Nephron progenitor cell (in vitro differentiated cells): ENCODE results near the gene KCNK18.
A peak's percentile ranks its signal among the peaks of the same experiment; 100 is the strongest.

ENCODE experiments used
- DNase-seq: peaks from one replicate; pipeline ENCODE4 v3.0.0; 2021
- H3K27ac Mint-ChIP-seq: 2 replicates; pipeline ENCODE4 v1.8.0; 2021; ENCODE audit warnings: mild to moderate bottlenecking, moderate library complexity, mixed read lengths
- H3K27me3 Mint-ChIP-seq: 2 replicates; pipeline ENCODE4 v1.8.0; 2021; ENCODE audit warnings: mild to moderate bottlenecking, low read depth, mixed read lengths; ENCODE audit not compliant: poor library complexity
- H3K36me3 Mint-ChIP-seq: 2 replicates; pipeline ENCODE4 v1.8.0; 2021; ENCODE audit warnings: low read depth, mixed read lengths
- H3K4me1 Mint-ChIP-seq: 2 replicates; pipeline ENCODE4 v1.8.0; 2021; ENCODE audit warnings: mixed read lengths
- H3K4me3 Mint-ChIP-seq: 2 replicates; pipeline ENCODE4 v1.8.0; 2021; ENCODE audit warnings: mild to moderate bottlenecking, moderate library complexity, mixed read lengths
- H3K9me3 Mint-ChIP-seq: 2 replicates; pipeline ENCODE4 v1.8.0; 2021; ENCODE audit warnings: mild to moderate bottlenecking, moderate library complexity, mixed read lengths
- TF ChIP-seq, protein P1 (sequence below): fragments of 200-600 bp; sonication (generic); IDR thresholded peaks from 2 replicates; pipeline ENCODE4 v1.5.0; 2021; ENCODE audit warnings: antibody characterized with exemption

KCNK18 gene

DNA sequence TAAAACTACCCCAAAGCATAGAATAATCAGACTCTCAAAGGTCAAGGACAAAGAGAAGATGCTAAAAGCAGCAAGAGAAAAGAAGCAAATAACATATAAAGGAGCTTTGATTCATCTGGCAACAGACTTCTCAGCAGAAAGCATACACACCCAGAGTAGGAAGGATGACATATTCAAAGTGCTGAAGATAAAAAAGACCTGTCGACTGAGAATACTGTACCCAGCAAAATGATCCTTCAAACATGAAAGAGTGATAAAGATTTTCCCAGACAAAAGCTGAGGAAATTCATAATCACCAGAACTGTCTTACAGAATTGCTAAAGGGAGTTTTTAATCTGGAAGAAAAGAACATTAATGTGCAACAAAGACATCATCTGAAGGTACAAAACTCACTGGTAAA lies 14.9 kb downstream of the KCNK18 start:
- TF ChIP-seq, protein P1, sequence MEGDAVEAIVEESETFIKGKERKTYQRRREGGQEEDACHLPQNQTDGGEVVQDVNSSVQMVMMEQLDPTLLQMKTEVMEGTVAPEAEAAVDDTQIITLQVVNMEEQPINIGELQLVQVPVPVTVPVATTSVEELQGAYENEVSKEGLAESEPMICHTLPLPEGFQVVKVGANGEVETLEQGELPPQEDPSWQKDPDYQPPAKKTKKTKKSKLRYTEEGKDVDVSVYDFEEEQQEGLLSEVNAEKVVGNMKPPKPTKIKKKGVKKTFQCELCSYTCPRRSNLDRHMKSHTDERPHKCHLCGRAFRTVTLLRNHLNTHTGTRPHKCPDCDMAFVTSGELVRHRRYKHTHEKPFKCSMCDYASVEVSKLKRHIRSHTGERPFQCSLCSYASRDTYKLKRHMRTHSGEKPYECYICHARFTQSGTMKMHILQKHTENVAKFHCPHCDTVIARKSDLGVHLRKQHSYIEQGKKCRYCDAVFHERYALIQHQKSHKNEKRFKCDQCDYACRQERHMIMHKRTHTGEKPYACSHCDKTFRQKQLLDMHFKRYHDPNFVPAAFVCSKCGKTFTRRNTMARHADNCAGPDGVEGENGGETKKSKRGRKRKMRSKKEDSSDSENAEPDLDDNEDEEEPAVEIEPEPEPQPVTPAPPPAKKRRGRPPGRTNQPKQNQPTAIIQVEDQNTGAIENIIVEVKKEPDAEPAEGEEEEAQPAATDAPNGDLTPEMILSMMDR, result no peak
- Mint-ChIP-seq H3K27ac (no peak overlapping the region), H3K9me3 (peaks cover 27% of the 10 kb centered on the region), H3K27me3 (peaks cover 81% of the 10 kb centered on the region), H3K4me3 (no peak overlapping the region), H3K4me1 (no peaks in the 10 kb centered on the region), H3K36me3 (no peaks in the 10 kb centered on the region)
- no peak for DNase-seq

DNA sequence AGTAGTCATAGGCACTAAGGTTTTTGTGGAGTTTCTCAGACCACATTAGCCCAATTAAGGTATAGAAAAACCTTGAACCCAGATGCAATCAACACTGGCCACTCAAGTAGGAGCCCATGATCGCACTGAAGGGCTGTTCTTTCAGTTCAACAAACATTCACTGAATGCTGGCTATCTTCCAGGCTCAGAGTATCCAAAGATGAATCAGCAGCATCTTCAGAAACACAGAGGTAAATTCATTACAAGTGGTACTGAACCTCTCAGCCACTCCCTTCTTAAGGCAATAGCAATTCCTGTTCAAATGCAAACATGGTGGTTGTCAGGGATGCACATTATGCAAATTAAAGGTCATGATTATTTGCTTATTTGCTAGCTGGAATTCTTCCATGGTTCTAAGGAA lies 17.1 kb downstream of the KCNK18 start:
- Mint-ChIP-seq H3K27me3 (peaks cover 78% of the 10 kb centered on the region), H3K4me3 (no peak overlapping the region), H3K9me3 (peaks cover 25% of the 10 kb centered on the region), H3K27ac (no peak overlapping the region), H3K4me1 (no peaks in the 10 kb centered on the region), H3K36me3 (no peaks in the 10 kb centered on the region)
- DNase-seq, result no peak
- TF ChIP-seq, protein P1, result no peak

DNA sequence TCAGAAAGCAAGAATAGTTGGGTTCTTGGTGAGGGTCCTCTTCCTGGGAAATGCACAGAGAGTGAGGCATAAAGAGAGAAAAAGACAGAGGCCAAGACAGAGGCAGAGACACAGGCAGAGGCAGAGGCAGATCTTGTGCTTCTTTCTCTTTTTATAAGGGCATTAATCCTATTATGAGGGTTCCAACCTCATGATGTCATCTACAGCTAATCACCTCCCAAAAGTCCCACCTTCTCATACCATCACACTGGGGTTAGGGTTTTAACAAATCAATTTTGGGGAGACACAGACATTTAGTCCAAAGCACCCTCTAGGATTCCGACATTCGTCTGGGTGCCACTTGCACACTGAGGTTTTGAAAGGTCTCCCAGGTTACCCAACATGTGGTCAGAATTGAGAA lies 17.8 kb downstream of the KCNK18 start:
- Mint-ChIP-seq H3K36me3 (no peaks in the 10 kb centered on the region), H3K4me3 (no peak overlapping the region), H3K27ac (no peak overlapping the region), H3K27me3 (peaks cover 77% of the 10 kb centered on the region), H3K9me3 (peaks cover 25% of the 10 kb centered on the region), H3K4me1 (no peaks in the 10 kb centered on the region)
- TF ChIP-seq, protein P1, result no peak
- no peak for DNase-seq

DNA sequence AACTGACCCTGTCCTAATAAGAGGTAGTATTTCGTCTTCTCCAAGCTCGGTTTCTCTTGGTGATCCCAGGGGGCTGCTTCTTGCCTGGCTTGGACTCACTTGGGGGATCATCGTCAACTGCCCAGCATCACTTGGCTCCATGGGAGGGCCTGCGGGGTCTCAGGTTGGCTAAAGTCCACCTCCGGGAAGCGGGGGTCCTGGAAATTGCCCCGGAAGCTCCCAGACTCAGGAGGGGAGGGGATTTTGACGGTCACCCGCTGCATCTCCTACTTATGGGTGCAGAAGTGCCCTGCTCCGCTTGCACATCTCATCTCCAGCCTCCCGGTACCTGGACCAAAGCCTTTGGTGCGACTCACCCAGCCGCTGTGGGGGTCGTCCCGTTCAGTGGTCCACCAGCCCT lies 18.7 kb downstream of the KCNK18 start:
- Mint-ChIP-seq H3K36me3 (no peaks in the 10 kb centered on the region), H3K9me3 (peaks cover 25% of the 10 kb centered on the region), H3K27me3 (peaks cover 74% of the 10 kb centered on the region), H3K27ac (no peak overlapping the region), H3K4me1 (no peaks in the 10 kb centered on the region), H3K4me3 (peak overlapping the region; percentile 68)
- TF ChIP-seq, protein P1, result no peak
- no peak for DNase-seq

DNA sequence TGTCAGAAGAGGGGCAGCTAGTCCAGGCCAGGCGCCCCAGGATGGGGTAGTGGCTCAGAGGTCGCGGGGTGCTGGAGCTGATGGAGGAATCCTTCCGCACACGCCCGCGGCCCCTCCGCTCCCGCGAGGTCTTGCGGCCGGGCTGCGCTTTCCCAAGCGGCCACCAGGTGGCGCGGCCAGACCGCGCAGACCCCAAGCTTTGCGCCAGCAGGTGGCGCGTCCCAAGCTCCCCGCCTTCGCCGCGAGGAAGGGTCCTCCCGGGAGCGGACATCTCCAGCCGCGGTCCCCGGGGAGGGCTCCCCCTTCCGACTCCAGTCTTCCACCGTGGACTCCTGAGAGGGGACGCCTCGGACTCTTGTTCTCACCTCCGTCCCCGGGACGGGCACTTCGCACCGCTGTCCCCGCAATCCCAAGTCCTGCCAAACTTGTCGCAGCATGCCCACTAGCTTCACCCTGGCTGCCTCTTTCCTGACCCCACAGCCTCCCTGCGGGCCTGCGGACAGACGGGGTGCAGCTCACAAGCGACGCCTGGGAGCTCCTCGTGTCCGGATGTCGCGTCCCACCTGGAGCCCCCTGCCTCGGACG lies 19.4 kb downstream of the KCNK18 start:
- Mint-ChIP-seq H3K4me3 (peak overlapping the region; percentile 81), H3K9me3 (peaks cover 18% of the 10 kb centered on the region), H3K27me3 (peaks cover 69% of the 10 kb centered on the region), H3K4me1 (no peaks in the 10 kb centered on the region), H3K27ac (no peak overlapping the region), H3K36me3 (no peaks in the 10 kb centered on the region)
- peak; percentile 91 for DNase-seq
- TF ChIP-seq, protein P1, result peak; percentile 100

DNA sequence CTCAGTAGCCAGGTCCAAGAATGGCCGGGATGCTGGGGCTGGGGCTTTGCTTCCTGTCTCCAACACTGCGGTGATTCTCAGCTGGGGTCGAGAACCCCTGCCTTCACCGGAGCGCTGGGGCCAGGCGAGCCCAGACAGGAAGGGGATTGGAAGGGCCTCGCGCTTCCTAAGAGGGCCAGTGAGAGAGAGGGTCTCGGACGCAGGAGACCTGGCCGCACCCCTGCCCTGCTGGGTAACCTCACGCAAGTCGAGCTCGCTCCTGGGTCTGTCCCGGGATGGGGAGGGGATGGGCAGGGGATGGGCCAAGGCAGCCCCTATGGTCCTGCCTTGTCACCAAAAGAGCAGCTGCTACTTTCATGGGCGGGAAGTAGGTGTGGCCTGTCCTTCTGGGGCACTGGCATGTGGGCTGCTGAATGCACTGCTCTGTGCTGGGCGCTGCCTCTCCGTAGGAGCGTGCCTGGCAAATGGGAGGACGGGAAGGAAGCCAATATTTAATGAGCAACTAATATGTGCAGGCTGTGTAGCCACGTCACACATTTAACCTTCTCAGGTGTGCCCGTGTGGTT lies 20.0 kb downstream of the KCNK18 start:
- TF ChIP-seq, protein P1, result no peak
- no peak overlapping the region for H3K27ac Mint-ChIP-seq
- H3K36me3 Mint-ChIP-seq, result no peaks in the 10 kb centered on the region
- DNase-seq, result no peak
- no peaks in the 10 kb centered on the region for H3K4me1 Mint-ChIP-seq
- H3K4me3 Mint-ChIP-seq, result peak overlapping the region; percentile 81
- peaks cover 12% of the 10 kb centered on the region for H3K9me3 Mint-ChIP-seq
- H3K27me3 Mint-ChIP-seq, result peaks cover 63% of the 10 kb centered on the region
